HepG2 (cell line): ENCODE results near the gene CALML5. TPM values are rescaled to one million over a fixed set of nuclear protein-coding genes. Genes with fewer than 3 reads are reported as not detected.

ENCODE experiments used
- ATAC-seq: fragments of 200-7000 bp; cut with Tn5 transposase; 3 replicates; pipeline ENCODE4 v1.9.1; 2020; ENCODE audit warnings: mild to moderate bottlenecking, moderate library complexity
- BruUV-seq: library from RNA; stranded (reverse); fragments of 400-500 nt; replicated peaks from 2 replicates; lab custom pipeline; 2021; lab: Mats Ljungman, UMichigan
- CTCF ChIA-PET: fragments of 300-600 bp; formaldehyde crosslinking; extraction: SDS; loops from one replicate; lab custom pipeline; 2021; ENCODE audit warnings: low total read pairs, inconsistent platforms, low intra/inter-chr PET ratio; lab: Yijun Ruan, JAX
- POLR2A ChIA-PET: fragments of 350-600 bp; sonication (Branson Sonifier 250); formaldehyde crosslinking; loops from one replicate; lab custom pipeline; 2020; ENCODE audit warnings: antibody characterized with exemption, inconsistent platforms; lab: Yijun Ruan, JAX
- DNase-seq: peaks from one replicate; pipeline ENCODE4 v3.0.0-alpha.2; 2015; ENCODE audit warnings: low spot score
- FAIRE-seq: peaks from 3 replicates; lab custom pipeline; 2011; peaks lifted over from hg19 to GRCh38; lab: Jason Lieb, UNC
- H2AFZ ChIP-seq: one replicate; pipeline ENCODE4 v1.6.1; 2011; ENCODE audit warnings: low read length, inconsistent platforms
- H3K27ac ChIP-seq: fragments of 300-600 bp; 3 replicates; pipeline ENCODE4 v1.8.0; 2011; ENCODE audit warnings: mixed run types, mild to moderate bottlenecking, mixed read lengths, low read length, inconsistent platforms; ENCODE audit not compliant: insufficient read depth; ENCODE audit errors: extremely low read length
- H3K27me3 ChIP-seq, 2 experiments: fragments of 200-600 bp in 1 of 2; 2 replicates in 1 of 2; 3 replicates in 1 of 2; pipeline versions ENCODE4 v1.6.0 to v1.8.0; 2011; ENCODE audit warnings: low read length in 2 of 2, mild to moderate bottlenecking in 2 of 2, moderate library complexity in 2 of 2, inconsistent platforms in 1 of 2; ENCODE audit not compliant: insufficient read depth in 2 of 2, control insufficient read depth in 1 of 2
- H3K36me3 ChIP-seq, 2 experiments: fragments of 200-600 bp in 1 of 2; replicated peaks in 1 of 2; 2 replicates in 1 of 2; 3 replicates in 1 of 2; pipeline versions ENCODE4 v1.5.1 to v1.8.0; 2011; ENCODE audit warnings: low read length in 2 of 2, inconsistent platforms in 1 of 2; ENCODE audit not compliant: insufficient read depth in 2 of 2, control insufficient read depth in 1 of 2
- H3K4me1 ChIP-seq: 2 replicates; pipeline ENCODE4 v1.5.1; 2012; ENCODE audit warnings: low read length, inconsistent platforms; ENCODE audit not compliant: insufficient read depth
- H3K4me2 ChIP-seq: 2 replicates; pipeline ENCODE4 v1.6.0; 2011; ENCODE audit warnings: low read depth, low read length, inconsistent platforms
- H3K4me3 ChIP-seq, 3 experiments: fragments of 200-600 bp in 1 of 3; sonication (generic), shearing (Covaris generic) in 1 of 3; replicated peaks in 1 of 3; 2 replicates each; pipeline ENCODE4 v1.5.1; 2011 to 2016; ENCODE audit warnings: low read length in 3 of 3, inconsistent platforms in 2 of 3, low read depth in 2 of 3, mild to moderate bottlenecking in 2 of 3, control low read depth in 1 of 3, mixed read lengths in 1 of 3; ENCODE audit not compliant: insufficient read depth in 1 of 3
- H3K79me2 ChIP-seq: one replicate; pipeline ENCODE4 v1.6.1; 2011; ENCODE audit warnings: low read length, inconsistent platforms; ENCODE audit not compliant: insufficient read depth
- H3K9ac ChIP-seq: 2 replicates; pipeline ENCODE4 v1.6.0; 2011; ENCODE audit warnings: mild to moderate bottlenecking, low read depth, low read length, inconsistent platforms; ENCODE audit not compliant: insufficient read depth
- H3K9me3 ChIP-seq: 2 replicates; pipeline ENCODE4 v1.5.1; 2012; ENCODE audit warnings: mild to moderate bottlenecking, low read length
- H4K20me1 ChIP-seq: 2 replicates; pipeline ENCODE4 v1.6.0; 2011; ENCODE audit warnings: inconsistent platforms, mild to moderate bottlenecking, low read length, moderate library complexity; ENCODE audit not compliant: insufficient read depth
- ASH2L ChIP-seq: fragments of 300-600, 200-600 bp; sonication (generic); IDR thresholded peaks from 2 replicates; pipeline ENCODE4 v1.7.0; 2017; ENCODE audit warnings: low read depth, mild to moderate bottlenecking, moderate library complexity, mixed read lengths, low read length; ENCODE audit not compliant: insufficient read length
- CHD2 ChIP-seq: IDR thresholded peaks from 2 replicates; pipeline ENCODE4 v1.6.1; 2011; ENCODE audit warnings: low read depth, low read length, improper control_type of control experiment
- DNMT1 ChIP-seq: sonication (generic); formaldehyde crosslinking; IDR thresholded peaks from 2 replicates; pipeline ENCODE4 v1.5.1; 2020; ENCODE audit warnings: mild to moderate bottlenecking, missing genetic modification reagents
- NCOA1 ChIP-seq: sonication (generic); formaldehyde crosslinking; IDR thresholded peaks from 2 replicates; pipeline ENCODE4 v1.9.0; 2021; ENCODE audit warnings: missing genetic modification reagents
- NR2C2 ChIP-seq: sonication (generic); formaldehyde crosslinking; IDR thresholded peaks from 2 replicates; pipeline ENCODE4 v1.4.0; 2020; ENCODE audit warnings: missing genetic modification reagents, mild to moderate bottlenecking, moderate library complexity, borderline replicate concordance
- PRPF4 ChIP-seq: fragments of 200-400 bp; formaldehyde crosslinking; IDR thresholded peaks from 2 replicates; pipeline ENCODE4 v1.6.1; 2016; ENCODE audit warnings: low read length, low read depth; ENCODE audit not compliant: poor library complexity, severe bottlenecking
- TOE1 ChIP-seq: sonication (generic); formaldehyde crosslinking; IDR thresholded peaks from 2 replicates; pipeline ENCODE4 v1.4.0; 2020; ENCODE audit warnings: mild to moderate bottlenecking, missing genetic modification reagents
- ZSCAN20 ChIP-seq: sonication (generic); formaldehyde crosslinking; IDR thresholded peaks from 2 replicates; pipeline ENCODE4 v1.4.0; 2020; ENCODE audit warnings: missing genetic modification reagents, mild to moderate bottlenecking, borderline replicate concordance
- WGBS: methylation state at CpG from one replicate; pipeline ENCODE4 v1.1.6; 2017; ENCODE audit warnings: low lambda C conversion rate; 5-methylcytosine and 5-hydroxymethylcytosine counted together
- in situ Hi-C: cut with HindIII; loops from 2 replicates; pipeline ENCODE4 v1.10.0; 2017; ENCODE audit warnings: low pct_unique_long_range_greater_than_20kb; ENCODE audit not compliant: extremely low pct_ligation_motif_present
- intact Hi-C: fragments of 100-400 bp; cut with micrococcal nuclease; formaldehyde crosslinking; loops from one replicate; pipeline ENCODE4 v1.10.0; 2022; ENCODE audit not compliant: unreplicated experiment
- polyA plus RNA-seq, 8 experiments: library from polyadenylated mRNA; depleted of rRNA in 3 of 8; stranded (reverse) in 7 of 8; unstranded in 1 of 8; fragments of >200 nt; fragmentation: Illumina TruSeq in 4 of 8; extraction: Trizol in 4 of 8; gene quantifications; 2 replicates each; pipeline versions ENCODE4 v1.2.1 to v1.2.3, GENCODE V29; 2011 to 2016; ENCODE audit warnings: low read depth in 4 of 8, missing spikeins in 1 of 8, mixed read lengths in 1 of 8; ENCODE audit not compliant: insufficient read depth in 1 of 8
- total RNA-seq, 5 experiments: library from RNA; depleted of rRNA; stranded (reverse); fragments of >200 nt; fragmentation: Illumina TruSeq; extraction: Trizol; gene quantifications; 2 replicates each; pipeline ENCODE4 v1.2.3, GENCODE V29; 2016; ENCODE audit warnings: low read depth in 1 of 5

CALML5 gene
- total and polyA plus RNA-seq, 2 of the 13 experiments (the other 11 are each of a cell fraction or from before 2014, with no cell fraction given), result not detected

DNA sequence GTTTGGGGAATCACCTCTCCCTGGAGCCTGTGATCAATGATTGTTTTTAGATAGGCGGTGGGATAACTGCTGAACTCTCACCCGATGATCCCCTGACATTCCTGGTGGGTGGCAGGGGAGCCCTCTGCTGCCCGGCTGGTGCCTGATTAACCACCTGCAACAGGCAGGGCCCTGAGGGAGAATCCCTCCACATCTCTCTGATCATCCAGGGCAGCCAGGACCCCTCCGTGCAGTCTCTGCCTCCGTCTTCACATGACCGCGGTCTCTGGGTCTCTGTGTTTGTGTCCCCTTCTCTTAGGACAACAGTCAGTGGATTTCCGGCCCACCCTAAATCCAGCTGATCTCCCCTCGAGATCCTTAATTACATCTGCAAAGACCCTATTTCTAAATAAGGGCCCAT, 17.4 kb downstream of the CALML5 start:
- Histone ChIP-seq H4K20me1 (no peaks in the 10 kb centered on the region), H3K4me1 (peaks cover 65% of the 10 kb centered on the region), H2AFZ (no peak overlapping the region), H3K9me3 (no peaks in the 10 kb centered on the region), H3K36me3 (no peaks in the 10 kb centered on the region), H3K79me2 (no peaks in the 10 kb centered on the region), H3K9ac (no peak overlapping the region), H3K27ac (no peak overlapping the region), H3K27me3 (peaks cover 5 to 47% of the 10 kb centered on the region in 2 experiments; a peak in 4 of 5 replicates), H3K4me3 (no peak overlapping the region), H3K4me2 (no peak overlapping the region)
- BruUV-seq, result no TSS peak
- FAIRE-seq, result no peak
- ATAC-seq, result no peak
- CTCF ChIA-PET, result no interaction called here
- in situ Hi-C loops, result no loop called here
- TF ChIP-seq PRPF4 (no peak), NCOA1 (CRISPR knock-in tag) (no peak), TOE1 (no peak), ASH2L (no peak)
- intact Hi-C loops, result no loop called here
- 72% methylated on average over 9 of the region's 9 CpGs for WGBS
- DNase-seq, result no peak
- POLR2A ChIA-PET, result no interaction called here

DNA sequence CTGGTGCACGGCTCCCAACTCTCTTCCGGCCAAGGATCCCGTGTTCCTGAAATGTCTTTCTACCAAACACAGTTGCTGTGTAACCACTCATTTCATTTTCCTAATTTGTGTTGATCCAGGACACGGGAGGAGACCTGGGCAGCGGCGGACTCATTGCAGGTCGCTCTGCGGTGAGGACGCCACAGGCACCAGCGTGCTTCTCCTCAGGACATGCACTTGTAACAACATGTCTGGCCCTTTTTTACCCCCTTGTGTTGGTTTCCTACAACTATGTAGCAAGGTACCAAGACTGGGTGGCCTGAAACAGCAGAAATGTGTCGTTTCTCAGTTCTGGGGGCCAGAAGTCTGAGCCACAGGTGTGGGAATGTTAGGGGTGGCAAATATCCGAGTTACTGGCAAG, 18.2 kb downstream of the CALML5 start:
- intact Hi-C loops, result no loop called here
- no TSS peak for BruUV-seq
- POLR2A ChIA-PET, result no interaction called here
- no peak overlapping the region for H3K4me2 ChIP-seq
- no peaks in the 10 kb centered on the region for H3K79me2 ChIP-seq
- no peaks in the 10 kb centered on the region for H3K36me3 ChIP-seq
- H3K4me1 ChIP-seq, result peaks cover 56% of the 10 kb centered on the region
- H3K27me3 ChIP-seq, result peaks cover 5 to 40% of the 10 kb centered on the region in 2 experiments; a peak in 4 of 5 replicates
- WGBS, result 72% methylated on average over 12 of the region's 12 CpGs
- in situ Hi-C loops, result no loop called here
- H3K9ac ChIP-seq, result no peak overlapping the region
- H3K4me3 ChIP-seq, result no peak overlapping the region
- DNase-seq, result no peak
- ATAC-seq, result no peak
- no peak overlapping the region for H2AFZ ChIP-seq
- H3K27ac ChIP-seq, result no peak overlapping the region
- no peaks in the 10 kb centered on the region for H3K9me3 ChIP-seq
- no peak for TF ChIP-seq NR2C2 (CRISPR knock-in tag)
- no peak for TF ChIP-seq DNMT1 (CRISPR knock-in tag)
- TF ChIP-seq ZSCAN20 (CRISPR knock-in tag), result no peak
- no peak for TF ChIP-seq CHD2
- CTCF ChIA-PET, result no interaction called here
- no peak for FAIRE-seq
- no peaks in the 10 kb centered on the region for H4K20me1 ChIP-seq
